Nephron (organoid): ENCODE data around the gene CCDC174.

ENCODE experiments used
- H3K27ac Mint-ChIP-seq, 3 experiments: 2 replicates each; pipeline ENCODE4 v1.8.0; 2020; ENCODE audit warnings: mixed read lengths in 3 of 3, mild to moderate bottlenecking in 2 of 3, moderate library complexity in 1 of 3
- H3K27me3 Mint-ChIP-seq: 2 replicates; pipeline ENCODE4 v1.8.0; 2021; ENCODE audit warnings: low read depth, mild to moderate bottlenecking, moderate library complexity, mixed read lengths
- H3K36me3 Mint-ChIP-seq: 2 replicates; pipeline ENCODE4 v1.8.0; 2020; ENCODE audit warnings: low read depth, mixed read lengths
- H3K4me1 Mint-ChIP-seq: 2 replicates; pipeline ENCODE4 v1.8.0; 2020; ENCODE audit warnings: mixed read lengths
- H3K4me3 Mint-ChIP-seq, 3 experiments: 2 replicates each; pipeline ENCODE4 v1.8.0; 2020; ENCODE audit warnings: mild to moderate bottlenecking in 3 of 3, mixed read lengths in 3 of 3, moderate library complexity in 2 of 3
- H3K9me3 Mint-ChIP-seq: 2 replicates; pipeline ENCODE4 v1.8.0; 2020; ENCODE audit warnings: mixed read lengths
- TF ChIP-seq, protein P1 (sequence below), 3 experiments: fragments of 200-600 bp; sonication (generic); IDR thresholded peaks; one replicate each; pipeline ENCODE4 v1.5.0; 2021; ENCODE audit warnings: antibody characterized with exemption in 3 of 3; ENCODE audit not compliant: unreplicated experiment in 3 of 3

CCDC174 gene

DNA sequence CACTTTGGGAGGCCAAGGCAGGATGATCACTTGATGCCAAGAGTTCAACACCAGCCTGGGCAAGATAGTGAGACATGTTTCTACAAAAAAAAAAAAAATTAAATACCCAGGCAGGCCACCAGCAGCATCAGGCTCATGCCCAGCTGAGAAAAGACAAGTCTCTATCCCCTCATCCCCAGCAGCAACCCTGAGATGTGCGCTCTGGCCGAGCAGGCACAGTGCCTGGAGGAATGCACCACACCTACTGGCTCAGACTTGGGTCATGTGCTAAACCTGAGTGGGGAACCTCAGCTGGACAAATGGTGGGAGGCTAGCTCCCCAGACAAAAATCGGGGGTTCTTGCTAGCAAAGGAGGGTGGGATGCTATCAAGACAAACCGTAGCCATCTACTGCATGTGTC is 10.2 kb upstream of the CCDC174 start:
- H3K36me3 Mint-ChIP-seq = no peaks in the 10 kb centered on the region
- H3K9me3 Mint-ChIP-seq = no peaks in the 10 kb centered on the region
- H3K27ac Mint-ChIP-seq = no peak overlapping the region
- TF ChIP-seq, protein P1, sequence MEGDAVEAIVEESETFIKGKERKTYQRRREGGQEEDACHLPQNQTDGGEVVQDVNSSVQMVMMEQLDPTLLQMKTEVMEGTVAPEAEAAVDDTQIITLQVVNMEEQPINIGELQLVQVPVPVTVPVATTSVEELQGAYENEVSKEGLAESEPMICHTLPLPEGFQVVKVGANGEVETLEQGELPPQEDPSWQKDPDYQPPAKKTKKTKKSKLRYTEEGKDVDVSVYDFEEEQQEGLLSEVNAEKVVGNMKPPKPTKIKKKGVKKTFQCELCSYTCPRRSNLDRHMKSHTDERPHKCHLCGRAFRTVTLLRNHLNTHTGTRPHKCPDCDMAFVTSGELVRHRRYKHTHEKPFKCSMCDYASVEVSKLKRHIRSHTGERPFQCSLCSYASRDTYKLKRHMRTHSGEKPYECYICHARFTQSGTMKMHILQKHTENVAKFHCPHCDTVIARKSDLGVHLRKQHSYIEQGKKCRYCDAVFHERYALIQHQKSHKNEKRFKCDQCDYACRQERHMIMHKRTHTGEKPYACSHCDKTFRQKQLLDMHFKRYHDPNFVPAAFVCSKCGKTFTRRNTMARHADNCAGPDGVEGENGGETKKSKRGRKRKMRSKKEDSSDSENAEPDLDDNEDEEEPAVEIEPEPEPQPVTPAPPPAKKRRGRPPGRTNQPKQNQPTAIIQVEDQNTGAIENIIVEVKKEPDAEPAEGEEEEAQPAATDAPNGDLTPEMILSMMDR (IDR thresholded peaks at IDR 0.05; ENCODE audit: unreplicated experiment in 3 of 3) = no peak
- no peaks in the 10 kb centered on the region for H3K4me1 Mint-ChIP-seq
- peaks cover 27% of the 10 kb centered on the region for H3K27me3 Mint-ChIP-seq
- H3K4me3 Mint-ChIP-seq = no peak overlapping the region

DNA sequence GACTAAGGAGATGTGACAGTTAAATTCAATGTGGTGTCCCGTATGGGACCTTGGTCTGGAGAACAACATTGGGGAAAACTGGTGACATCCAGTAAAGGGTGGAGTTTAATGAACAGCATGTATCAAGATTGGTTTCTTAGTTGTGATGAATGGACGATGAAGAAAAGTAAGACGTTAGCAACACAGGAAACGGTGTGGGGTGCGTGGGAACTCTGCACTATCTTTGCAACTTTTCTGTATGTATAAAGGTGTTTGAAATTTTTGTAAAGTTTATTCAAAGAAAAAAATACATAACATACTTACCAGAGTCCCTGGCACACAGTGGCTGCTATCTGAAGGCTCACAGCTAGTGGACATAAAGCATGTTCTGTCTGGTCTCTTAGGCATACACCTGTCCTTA is 6.1 kb upstream of the CCDC174 start:
- H3K27ac Mint-ChIP-seq = no peak overlapping the region
- peaks cover 19% of the 10 kb centered on the region for H3K27me3 Mint-ChIP-seq
- H3K36me3 Mint-ChIP-seq = no peaks in the 10 kb centered on the region
- no peaks in the 10 kb centered on the region for H3K9me3 Mint-ChIP-seq
- TF ChIP-seq, protein P1 (IDR thresholded peaks at IDR 0.05; ENCODE audit: unreplicated experiment in 3 of 3) = no peak
- peaks cover 6% of the 10 kb centered on the region for H3K4me1 Mint-ChIP-seq
- no peak overlapping the region for H3K4me3 Mint-ChIP-seq

DNA sequence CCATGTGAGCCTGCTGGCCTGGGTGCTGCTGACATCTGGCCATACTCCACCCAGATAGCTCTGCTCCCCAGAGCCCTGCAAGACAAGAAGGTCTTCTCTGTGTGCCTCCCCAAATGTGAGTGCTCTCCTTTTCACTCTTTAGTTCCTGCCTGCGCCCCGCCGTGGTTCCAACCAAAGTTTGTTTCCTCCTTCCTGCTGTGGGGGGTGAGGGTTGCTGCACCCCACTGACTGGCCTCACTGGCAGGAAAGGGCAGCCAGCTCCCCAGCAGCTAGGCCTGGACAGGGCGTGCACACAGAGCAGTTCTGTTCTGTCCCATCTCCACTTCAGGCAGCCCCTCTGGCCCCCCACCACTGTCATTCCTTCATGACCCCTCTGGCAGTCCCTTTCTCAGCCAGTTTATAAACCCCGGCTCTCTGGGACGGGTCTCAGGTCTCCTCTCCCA is 5.4 kb upstream of the CCDC174 start:
- Mint-ChIP-seq H3K36me3 (no peaks in the 10 kb centered on the region), H3K27me3 (peaks cover 19% of the 10 kb centered on the region), H3K9me3 (no peaks in the 10 kb centered on the region), H3K4me1 (peaks cover 9% of the 10 kb centered on the region), H3K27ac (peak overlapping the region in 1 of 3 experiments; percentile 46), H3K4me3 (no peak overlapping the region)
- TF ChIP-seq, protein P1 (IDR thresholded peaks at IDR 0.05; ENCODE audit: unreplicated experiment in 3 of 3) = no peak

DNA sequence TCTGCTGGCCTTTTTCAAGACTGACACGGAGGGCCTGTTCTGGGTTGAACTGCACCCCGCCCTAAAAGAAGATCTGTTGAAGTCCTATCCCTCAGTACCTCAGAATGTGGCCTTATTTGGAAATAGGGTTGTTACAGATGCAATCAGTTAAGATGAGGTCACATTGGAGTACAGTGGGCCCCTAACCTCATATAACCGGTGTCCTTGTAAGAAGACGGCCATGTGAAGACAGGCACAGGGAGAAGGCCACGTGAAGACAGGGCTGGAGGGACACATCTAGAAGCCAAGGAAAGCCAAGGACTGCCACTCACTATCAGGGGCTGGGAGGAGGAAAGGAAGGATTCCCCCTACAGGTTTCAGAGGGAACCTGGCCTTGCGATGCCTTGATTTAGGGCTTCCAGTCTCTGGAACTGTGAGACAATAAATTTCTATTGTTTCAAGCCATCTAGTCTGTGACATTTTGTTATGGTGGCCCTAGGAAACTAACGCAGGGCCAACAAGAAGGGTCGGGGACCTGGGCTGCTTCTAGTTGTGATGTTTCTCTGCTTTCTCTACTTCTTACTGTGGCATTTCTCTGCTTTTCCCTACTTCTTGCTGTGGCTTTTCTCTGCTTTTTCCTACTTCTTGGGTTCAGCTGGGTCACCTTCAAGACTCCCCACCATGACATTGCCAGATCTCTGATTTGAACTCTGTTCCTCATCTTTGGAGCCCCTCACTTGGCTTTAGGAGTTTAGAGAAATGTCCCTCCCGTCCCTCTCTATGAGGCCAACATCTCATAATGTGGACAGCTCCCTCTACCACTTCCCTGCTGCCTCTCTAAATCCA is 4.8 kb upstream of the CCDC174 start:
- TF ChIP-seq, protein P1 (IDR thresholded peaks at IDR 0.05; ENCODE audit: unreplicated experiment in 3 of 3) = no peak
- no peaks in the 10 kb centered on the region for H3K36me3 Mint-ChIP-seq
- no peaks in the 10 kb centered on the region for H3K9me3 Mint-ChIP-seq
- no peak overlapping the region for H3K4me3 Mint-ChIP-seq
- peak overlapping the region in 1 of 3 experiments; percentile 99 for H3K27ac Mint-ChIP-seq
- H3K27me3 Mint-ChIP-seq = peaks cover 19% of the 10 kb centered on the region
- peaks cover 13% of the 10 kb centered on the region for H3K4me1 Mint-ChIP-seq

DNA sequence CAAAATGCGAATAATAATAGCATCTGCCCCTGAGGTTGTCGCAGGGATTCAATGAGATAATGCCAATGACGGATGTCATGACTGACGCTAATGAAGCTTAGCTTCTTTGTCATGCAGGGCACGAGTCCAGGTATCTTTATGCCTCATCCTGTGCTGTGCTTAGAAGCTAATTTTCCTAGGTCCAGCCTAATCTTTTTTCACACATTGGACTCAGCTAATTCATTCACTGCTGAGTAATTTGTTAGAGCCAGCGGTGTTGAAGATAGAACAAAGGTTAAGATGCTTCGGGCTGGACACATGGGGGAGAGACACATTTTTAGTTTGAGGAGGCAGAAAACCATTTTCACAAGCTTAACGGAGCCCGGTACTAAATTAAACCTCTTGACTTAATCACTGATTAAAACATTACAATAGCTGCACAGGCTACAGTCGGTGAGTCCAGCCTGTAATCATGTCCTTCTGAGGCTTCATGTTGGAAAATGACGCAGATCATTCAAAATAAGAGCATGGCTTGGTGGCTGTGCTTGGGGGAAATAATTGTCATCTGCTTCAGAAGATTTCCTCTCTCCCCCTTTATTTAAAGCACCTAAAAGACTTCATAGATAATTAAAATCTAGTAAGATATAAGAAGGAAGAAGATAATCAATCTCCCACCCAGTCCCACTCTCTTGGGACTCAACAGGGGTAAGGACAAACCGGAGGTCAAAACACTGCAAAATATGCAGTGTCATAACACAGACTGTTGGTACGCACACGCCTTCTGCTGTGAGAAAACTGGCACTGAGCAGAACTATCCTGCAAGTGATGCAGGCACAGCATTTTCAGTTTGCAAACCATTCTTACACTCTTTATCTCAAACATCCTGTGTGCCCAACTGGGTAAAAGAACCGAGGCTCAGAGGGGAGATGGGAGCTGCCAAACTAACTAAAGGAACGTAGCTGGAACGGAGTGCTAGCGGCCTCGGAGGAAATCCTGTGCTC is 3.3 kb upstream of the CCDC174 start:
- H3K36me3 Mint-ChIP-seq = no peaks in the 10 kb centered on the region
- H3K27ac Mint-ChIP-seq = peak overlapping the region; percentile 42 to 99 (median 79)
- peaks cover 10% of the 10 kb centered on the region for H3K27me3 Mint-ChIP-seq
- peak overlapping the region; percentile 27 to 64 (median 33) for H3K4me3 Mint-ChIP-seq
- H3K9me3 Mint-ChIP-seq = no peaks in the 10 kb centered on the region
- TF ChIP-seq, protein P1 (IDR thresholded peaks at IDR 0.05; ENCODE audit: unreplicated experiment in 3 of 3) = no peak
- H3K4me1 Mint-ChIP-seq = peaks cover 16% of the 10 kb centered on the region
